Jurkat, Clone E6-1 (cell line): ENCODE data around the gene TPCN2.

ENCODE experiments used
- DNase-seq: peaks from one replicate; pipeline ENCODE4 v3.0.0-alpha.2; 2011; ENCODE audit warnings: low read depth, low spot score
- H3K4me3 ChIP-seq: 2 replicates; pipeline ENCODE4 v1.5.1; 2011; ENCODE audit warnings: mild to moderate bottlenecking, low read length, control low read depth, moderate library complexity

TPCN2 gene

DNA sequence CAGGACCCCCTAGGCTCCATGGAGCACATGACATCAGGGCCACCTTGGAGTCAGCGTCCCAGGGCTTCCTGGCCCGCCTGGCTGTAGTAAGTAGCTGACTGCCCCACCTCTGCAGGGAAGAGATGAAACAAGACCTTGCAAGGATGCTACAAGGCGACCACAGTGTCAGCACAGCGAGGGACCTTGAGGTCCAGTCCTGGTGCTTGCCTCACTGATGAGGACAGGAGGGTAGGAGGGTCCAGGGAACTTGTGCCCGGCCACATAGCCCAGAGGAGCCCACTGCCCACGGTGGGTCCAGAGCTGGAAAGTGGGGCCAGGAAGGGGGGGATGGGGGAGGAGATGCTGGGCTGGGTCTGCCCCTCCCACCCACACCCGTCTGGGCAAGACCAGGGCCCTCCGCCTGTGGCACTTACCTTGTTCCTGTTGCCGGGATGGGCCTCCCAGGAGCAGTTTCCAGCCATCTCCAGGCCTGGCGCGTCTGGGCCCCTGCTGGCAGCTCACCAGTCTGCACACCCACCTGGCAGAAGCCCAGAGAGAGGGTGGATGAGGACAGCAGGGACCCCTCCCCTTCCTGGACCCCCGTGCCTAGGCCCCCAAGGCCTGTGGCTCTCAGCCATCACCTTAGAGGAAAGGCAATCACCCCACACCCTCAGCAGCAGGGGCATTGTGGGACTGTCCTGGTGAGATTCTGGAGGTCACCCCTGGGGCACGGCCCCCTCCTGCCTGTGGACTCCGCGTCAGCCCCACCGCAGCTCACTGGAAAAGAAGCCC lies 39.1 kb upstream of the TPCN2 start:
- DNase-seq, result no peak
- H3K4me3 ChIP-seq, result no peak overlapping the region

DNA sequence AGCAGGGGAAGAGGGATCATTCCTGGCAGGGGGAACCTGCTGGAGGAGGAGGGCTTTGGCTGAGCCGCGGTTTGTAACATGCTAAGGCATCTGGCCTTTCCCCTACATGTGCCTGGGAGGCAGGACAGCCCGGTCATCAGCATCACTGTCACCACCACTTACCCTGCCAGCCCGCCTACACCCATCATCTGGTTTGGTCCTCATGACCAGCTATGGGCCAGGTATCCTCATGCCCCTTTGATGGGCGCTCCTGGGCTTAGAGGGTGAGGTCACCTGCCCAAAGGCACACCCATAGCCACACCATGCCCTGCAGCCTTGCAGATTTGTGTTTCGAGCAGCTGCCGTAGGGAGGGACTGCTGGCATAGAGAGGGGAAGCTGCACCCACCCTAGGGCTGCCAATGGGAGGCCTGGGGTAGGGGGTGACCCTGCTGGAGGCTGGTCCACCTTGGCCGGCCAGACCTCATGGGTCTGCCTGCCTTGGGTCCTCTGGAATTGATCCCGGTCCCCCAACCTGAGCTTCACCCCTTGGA lies 38.3 kb upstream of the TPCN2 start:
- H3K4me3 ChIP-seq, result peak overlapping the region; percentile 38
- no peak for DNase-seq

DNA sequence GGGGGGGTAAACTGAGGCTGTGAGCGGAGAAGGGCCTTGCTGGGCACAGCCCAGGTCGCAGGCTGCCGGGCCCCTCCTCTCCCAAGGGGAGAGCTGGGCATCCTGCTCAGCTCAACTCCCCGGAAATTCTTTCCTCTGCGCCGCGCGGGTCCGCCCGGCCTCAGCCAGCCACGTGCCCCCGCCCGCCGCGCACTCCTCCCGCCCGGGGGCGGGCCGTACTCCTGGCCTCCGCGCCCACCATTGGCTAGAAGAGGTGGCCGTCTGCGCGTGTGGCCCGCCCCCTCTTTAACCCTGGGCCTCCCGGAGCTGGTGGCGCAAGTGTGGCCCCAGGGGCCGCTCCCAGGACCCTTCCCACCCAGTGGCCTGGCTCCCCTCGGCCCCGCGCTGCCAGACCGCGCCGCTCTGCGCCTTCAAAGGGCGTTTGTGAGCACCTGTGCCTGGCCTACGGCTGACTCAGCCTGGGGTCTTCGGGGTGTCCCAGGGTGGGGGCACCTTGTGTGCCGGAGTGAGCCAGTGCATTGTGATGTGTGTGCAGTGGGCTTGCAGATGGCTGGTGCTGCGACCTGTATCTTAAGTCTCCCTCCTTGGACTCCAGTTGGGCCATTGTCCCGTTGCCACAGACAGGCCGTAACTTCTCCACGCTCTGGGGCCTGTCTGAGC lies 37.6 kb upstream of the TPCN2 start:
- DNase-seq, result peak; percentile 39
- peak overlapping the region; percentile 38 for H3K4me3 ChIP-seq

DNA sequence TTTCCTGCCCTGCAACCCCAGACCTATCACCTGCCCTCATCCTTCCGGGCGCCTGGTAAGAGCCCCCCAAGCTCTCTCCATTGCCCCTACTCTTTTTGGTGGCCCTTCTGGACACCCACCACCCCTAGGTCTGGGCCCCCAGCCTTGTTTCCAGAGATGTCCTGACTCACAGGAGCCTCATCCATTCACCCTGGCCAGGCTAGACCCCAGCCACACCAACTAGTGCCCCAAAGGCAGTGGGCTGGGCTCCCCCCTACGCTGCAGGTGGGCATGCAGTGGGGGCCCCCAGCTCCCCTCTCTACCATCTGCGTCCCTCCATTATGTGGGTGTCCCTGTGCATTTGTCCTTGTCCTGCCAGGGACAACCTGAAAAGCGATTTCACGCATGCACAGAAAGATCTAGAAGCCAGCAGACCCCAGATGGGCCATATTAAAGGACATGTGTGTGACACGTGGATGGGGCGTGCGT lies 37.1 kb upstream of the TPCN2 start:
- no peak for DNase-seq
- peak overlapping the region; percentile 26; the same call in 1 of the 2 replicates for H3K4me3 ChIP-seq

DNA sequence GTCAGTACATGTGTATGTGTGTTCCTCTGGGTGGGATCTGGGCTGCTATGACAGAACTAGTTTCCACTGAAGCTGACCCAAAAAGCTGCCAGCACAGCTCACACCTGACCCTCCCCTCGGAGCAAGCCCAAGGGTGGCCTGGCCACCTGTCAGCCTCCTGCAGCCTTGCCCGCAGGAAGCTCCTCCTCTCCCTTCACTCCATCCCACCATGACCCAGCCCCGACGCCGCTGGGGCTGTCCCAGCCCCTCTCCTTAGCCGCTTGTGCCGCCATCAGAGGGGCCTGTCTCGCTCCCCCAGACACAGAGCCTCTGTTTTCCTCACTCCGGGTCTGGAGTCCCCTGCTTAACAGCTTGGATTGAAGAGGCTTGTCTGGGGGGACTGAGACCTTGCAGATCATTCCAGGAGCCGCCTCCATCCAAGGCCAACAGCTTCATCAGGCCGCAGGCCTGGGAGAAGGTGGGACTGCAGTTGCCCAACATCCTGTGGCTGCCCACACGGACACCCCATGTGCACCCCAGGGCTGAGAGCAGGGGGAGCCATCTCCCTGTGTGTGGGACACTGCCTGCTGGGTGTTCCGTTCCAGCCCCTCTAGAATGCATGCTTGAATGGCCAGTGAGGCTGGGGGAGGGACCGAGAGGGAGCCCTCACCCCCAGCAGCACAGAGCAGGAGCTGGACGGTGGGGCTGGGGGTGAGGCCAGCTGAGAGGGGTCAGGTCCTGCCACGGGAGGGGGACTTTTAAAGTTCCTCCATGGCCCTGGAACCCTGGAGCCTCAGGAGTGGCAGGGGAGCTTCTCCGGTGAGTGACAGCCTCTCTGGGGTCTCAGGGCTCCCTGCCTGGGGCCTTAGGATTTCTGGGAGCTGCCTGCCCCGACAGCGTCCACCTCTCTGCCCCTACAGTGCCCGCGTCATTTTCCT lies 36.4 kb upstream of the TPCN2 start:
- H3K4me3 ChIP-seq, result no peak overlapping the region
- DNase-seq, result no peak

DNA sequence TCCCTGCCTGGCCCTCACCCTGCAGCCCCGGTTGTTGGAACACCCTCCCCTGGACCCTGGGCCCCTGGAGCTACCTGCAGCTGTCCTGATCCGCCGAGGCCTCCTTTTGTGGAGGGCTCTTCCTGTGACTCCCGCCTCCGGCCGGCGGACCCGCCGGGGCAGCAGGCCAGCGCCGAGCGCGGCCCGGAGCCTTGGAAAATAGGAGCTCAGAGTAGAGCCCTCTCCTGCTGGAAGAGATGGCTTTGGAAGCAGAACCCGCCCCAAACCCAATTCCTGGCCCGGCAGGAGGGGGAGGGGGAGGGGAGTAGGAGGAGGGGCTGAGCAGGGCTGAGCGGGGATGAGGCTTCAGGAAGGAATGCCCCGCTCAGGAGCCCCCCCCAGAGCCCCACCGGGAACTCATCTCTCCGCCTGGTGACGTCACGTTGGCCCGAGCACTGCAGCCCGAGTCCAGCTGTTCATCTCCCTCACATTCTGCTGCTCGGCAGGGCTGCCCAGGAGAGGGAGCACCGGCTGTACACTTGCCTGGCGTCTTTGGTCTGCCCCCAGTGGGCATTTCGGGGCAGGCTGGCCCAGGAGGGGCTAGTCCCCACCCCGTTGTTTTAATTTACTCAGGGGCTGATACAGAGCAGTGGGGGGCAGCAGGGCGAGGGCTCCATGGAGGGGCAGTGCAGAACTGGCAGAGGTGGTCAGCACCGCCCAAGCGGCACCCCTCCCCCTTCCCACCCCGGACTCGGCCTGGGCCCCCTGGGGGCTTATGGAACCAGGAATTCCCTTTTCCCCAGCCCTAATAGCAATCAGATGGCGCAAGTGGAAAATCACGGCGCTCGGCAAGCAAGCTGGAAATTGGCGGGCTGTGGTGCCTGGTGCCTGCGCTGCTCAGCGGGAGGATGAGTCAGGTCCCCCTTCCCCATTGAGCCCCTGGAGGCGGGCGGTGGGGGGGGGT lies 35.5 kb upstream of the TPCN2 start, which contains the start of gene MRGPRF:
Gene MRGPRF (minus strand): TSS at position 238 of the 943 bp plus-strand sequence. CDS start 3,345 bp downstream, outside the sequence.
- no peak for DNase-seq
- H3K4me3 ChIP-seq, result no peak within 1 kb of the TSS

DNA sequence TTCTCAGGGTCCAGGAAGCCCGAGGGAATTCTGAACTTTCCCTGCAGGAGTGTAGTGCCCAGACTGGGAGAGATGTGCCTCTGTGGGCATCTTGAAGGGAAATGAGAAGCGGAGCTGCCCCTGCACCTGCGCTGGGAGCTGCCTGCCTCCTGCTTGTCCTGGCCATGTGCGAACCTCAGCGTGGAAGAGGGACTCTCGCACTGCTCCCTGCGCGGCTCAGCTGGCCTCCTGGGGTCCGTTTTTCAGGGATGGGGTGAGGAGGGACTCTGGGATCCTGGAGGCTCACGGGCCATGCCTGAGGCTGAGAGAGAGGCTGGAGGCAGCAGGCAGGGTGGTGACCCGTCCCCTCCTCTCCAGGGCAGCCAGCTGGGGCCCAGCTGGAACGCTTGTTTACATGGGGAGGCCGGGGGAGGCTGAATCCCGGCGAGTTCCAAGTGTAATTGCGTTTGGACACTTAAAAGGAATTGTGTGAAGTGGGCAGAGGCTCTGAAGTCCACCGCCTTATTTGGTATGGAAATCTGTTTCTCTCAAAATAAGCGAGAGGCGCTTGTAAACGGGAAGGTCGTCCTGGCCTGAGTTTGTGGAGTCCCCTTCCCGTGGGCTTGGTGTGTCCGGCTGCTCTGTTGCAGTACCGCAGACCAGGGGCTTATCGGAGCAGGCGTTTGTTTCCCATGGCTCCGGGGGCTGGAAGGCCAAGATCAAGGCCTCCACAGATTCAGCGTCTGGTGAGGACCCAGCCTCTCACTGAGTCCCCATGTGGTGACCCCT lies 34.5 kb upstream of the TPCN2 start:
- H3K4me3 ChIP-seq, result no peak overlapping the region
- DNase-seq, result no peak

DNA sequence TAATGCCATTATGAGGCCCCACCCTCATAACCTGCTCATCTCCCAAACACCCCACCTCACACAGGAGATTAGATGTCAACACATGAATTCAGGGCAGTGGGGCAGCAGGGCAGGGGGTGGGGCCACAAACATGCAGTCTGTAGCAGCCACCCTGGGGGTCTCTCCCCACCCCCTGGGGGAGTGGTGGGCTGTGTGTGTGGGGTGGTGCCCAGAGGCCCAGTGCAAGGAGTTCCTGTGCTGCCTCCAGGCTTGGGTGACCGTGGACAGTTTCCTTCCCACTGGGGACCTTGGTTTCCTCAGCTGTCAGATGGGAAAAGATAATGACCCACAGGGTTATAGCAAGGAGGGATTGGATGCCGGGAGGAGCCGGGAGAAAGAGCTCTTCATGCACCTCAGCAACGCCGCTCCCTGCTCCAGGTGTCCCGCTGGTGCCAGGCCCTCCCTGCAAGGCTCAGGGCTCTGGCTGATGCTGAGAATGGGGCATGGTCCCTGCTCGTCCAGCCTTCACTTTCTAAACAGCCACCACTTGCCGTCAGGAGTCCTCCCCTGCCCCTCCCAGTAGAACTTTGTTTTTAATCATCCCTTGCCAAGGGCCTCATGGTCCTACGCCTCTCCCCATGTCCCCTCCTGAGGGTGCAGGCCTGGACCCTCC lies 33.7 kb upstream of the TPCN2 start:
- no peak for DNase-seq

DNA sequence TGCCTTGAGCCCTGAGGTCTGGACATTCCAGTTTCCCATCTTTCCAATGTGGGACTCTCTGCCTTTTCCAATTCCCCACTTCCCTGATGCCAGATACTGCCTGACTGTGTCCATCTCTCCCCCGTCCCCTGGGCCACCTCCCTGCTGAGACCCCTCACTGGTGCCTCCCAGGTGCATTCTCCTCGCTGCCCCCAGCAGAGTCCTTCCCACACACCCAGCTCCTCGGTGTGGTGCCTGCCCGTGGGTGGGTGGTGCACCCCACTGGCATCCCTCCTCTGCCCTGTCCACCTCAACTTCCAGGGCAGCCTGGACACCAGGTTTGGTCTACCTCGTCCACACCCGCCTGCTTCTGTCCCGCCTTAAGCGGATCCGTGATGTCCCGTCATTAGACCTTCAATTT lies 30.8 kb upstream of the TPCN2 start:
- no peak overlapping the region for H3K4me3 ChIP-seq
- no peak for DNase-seq

More for the DNA sequence above, 33.7 kb upstream of the TPCN2 start:
- H3K4me3 ChIP-seq, result no peak overlapping the region

DNA sequence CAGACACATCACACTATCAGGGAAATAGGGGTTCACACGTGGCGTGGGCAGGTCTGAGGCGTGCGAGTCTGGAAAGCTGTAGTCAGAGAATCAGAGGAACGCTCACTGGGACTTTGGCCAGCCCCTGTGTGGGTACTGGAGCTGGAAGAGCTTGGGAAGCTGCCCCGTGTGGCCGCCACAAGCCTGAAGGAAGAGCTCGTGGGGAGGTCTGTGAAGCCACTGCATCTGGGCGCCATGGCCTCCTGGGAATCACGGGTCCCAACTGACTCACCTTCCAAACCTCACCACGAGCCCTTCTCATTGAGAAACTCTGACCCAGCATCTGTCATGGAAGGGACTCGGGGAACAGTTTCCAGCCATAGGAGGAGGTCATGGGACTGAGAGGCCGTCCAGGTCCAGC lies 29.8 kb upstream of the TPCN2 start:
- DNase-seq, result no peak
- no peak overlapping the region for H3K4me3 ChIP-seq

DNA sequence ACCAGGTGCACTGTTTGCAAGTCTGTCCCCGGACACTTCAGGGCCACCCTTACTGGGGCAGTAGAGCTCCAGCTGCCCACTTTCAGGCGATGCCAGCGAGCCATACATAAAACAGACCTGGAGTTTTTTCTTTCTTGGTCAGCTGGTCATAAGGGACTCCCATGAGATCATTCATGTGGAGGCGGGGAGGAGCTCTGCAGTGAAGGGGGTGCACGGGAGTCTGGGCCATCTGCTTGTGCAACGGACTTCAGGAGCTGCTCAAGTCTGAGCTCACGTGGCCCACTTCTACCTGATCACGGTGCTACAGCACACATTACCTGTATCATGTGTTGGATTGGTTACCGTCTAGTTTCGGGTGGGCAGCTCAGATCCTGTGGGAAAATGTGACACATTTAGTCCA lies 26.5 kb upstream of the TPCN2 start:
- no peak overlapping the region for H3K4me3 ChIP-seq
- DNase-seq, result no peak

DNA sequence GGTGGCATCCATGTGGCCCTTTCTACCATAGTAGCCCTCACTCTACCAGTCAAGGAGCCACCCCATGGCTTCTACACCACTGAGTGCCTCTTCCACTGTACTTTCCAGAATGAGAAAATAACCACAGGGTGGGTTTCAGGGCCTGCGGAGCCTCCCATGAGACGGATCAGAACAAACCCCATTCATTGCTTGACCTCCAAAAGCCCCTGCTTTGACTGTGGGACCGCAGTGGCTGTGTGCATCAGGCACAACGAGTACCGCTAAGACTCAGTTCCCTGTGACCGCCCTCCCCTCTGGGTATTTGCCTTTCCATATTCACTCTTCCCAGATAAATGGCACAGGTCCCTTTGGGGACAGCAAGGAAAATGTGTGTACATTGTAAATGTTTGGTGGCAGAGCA lies 24.2 kb upstream of the TPCN2 start:
- no peak for DNase-seq

DNA sequence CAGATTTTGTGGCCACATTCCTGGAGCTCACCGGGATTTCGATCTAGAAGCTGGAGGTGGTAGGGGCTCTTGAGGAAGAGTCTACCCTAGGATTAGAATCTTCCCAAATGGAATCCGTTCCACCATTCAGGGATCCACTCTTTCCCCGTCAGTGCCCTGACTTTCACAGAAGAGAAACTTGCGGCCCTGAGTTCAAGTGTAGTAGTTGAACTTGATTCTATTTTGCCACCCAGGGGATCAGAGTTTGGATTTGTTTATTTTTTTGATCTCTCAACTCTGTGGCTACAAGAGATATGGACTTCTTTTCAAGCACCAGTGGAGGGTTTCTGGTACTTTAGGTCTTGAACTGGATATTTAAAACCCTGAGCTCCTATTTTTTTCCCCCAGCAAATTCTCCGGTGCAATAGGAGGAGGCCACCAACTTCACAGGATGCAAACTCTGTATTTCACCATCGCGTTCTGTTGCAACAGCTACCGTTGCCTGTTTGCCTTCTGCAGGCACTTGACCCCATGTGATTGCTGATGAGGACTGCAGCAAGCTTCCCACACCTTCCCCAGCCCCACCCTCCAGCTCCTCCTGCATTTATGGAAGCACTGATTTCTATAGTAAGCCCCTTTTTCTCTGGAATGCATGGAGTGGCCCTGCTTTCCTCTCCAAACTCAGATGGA lies 20.9 kb upstream of the TPCN2 start:
- DNase-seq, result no peak

More for the DNA sequence above, 24.2 kb upstream of the TPCN2 start:
- H3K4me3 ChIP-seq, result no peak overlapping the region

DNA sequence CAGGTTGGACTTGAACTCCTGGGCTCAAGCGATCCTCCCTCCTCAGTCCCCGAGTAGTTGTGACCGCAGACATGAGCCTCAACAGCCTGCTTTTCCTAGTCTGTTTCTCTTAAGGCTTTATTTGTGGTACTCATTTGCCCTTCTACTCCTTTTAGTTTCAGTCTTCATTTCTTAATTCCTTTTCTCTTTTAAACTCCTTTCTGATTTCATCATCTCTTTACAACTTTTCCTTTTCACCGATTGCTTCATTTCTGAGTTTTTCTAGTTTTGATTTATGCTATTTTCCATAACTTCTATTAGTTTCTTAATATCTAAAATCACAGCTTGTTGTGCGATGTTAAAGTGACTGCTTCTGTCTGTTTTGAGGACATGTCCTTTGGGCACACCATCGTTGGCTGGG lies 18.4 kb upstream of the TPCN2 start:
- H3K4me3 ChIP-seq, result no peak overlapping the region
- no peak for DNase-seq

More for the DNA sequence above, 20.9 kb upstream of the TPCN2 start:
- no peak overlapping the region for H3K4me3 ChIP-seq

DNA sequence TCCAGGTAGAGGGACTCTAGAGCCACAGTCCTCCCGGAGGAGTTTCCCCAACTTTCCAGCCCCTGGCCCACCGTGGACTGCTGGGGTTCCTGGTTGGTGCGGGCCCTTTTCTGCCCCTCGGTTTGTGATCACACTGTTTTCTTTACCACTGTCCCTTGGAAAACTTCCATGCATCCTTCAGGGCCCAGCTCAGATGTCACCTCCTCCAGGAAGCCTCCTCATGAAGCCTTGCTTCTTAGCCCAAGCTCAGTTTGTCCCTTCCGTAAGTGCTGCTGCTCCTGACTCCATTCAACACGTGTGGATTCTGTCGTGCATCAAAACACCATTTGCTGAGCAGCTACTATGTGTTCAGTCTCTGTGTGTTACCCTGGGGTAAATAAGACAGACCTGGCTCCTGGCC lies 15.9 kb upstream of the TPCN2 start:
- H3K4me3 ChIP-seq, result no peak overlapping the region
- no peak for DNase-seq

DNA sequence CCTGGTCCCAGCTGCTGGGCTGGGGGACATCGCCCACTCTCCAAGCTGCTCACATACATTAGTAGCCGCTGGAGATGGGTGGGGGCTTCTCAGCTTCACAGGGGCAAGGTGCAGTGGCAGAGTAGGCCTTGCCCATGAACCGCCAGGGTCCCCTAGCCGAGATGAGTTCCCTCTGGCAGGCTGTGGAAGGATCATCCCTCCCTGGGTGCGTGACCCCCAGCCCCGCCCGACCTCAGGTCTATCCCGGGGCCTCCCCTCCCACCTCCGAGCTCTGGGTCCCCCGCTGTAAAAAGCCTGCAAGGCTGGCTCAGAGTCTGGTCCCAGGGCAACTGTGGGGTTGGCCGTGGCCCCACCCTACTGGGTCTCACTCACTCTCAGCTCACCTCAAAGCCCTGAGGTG lies 15.3 kb upstream of the TPCN2 start:
- H3K4me3 ChIP-seq, result no peak overlapping the region
- DNase-seq, result no peak
